Endothelial cell of umbilical vein (primary cell): ENCODE data around the gene M6PR.

Experiments
- CTCF ChIP-seq, 2 donors: IDR thresholded peaks; 1 replicate in 1 of 2; 2 replicates in 1 of 2; pipeline ENCODE4 v1.5.1; 2011; ENCODE audit warnings: low read length in 2 of 2, mild to moderate bottlenecking in 2 of 2, moderate library complexity in 2 of 2, control low read depth in 1 of 2, inconsistent platforms in 1 of 2, low read depth in 1 of 2; ENCODE audit not compliant: insufficient read depth in 1 of 2; ENCODE audit errors: extremely low read depth in 1 of 2
- EZH2 ChIP-seq: IDR thresholded peaks from 2 replicates; pipeline ENCODE4 v1.6.1; 2012; ENCODE audit warnings: borderline replicate concordance, low read depth, mild to moderate bottlenecking, moderate library complexity, low read length, inconsistent platforms; ENCODE audit not compliant: severe bottlenecking
- POLR2A ChIP-seq: IDR thresholded peaks from 2 replicates; pipeline ENCODE4 v1.6.1; 2012; ENCODE audit warnings: low read depth, mild to moderate bottlenecking, control low read depth, low read length

- TF ChIP-seq EZH2 (no peak), CTCF (IDR thresholded peaks at IDR 0.05; ENCODE audit: extremely low read depth in 1 of 2, insufficient read depth in 1 of 2, low read depth in 1 of 2, low read length in 2 of 2) (no peak), POLR2A (no peak)
These were observed 47.4 kb upstream of the M6PR start for GRCh38 chr12:8996682-8997405.
